Ascending aorta (tissue), 2 donors: Measurements from ENCODE around the gene ANKRD33B. TPM values are rescaled to one million over a fixed set of nuclear protein-coding genes. Genes with fewer than 3 reads are reported as not detected.
A peak's percentile ranks its signal among the peaks of the same experiment; 100 is the strongest.

Experiments
- DNase-seq, 2 donors: peaks; one replicate each; pipeline ENCODE4 v3.0.0-alpha.2; 2019; ENCODE audit warnings: low spot score in 2 of 2
- H3K27ac ChIP-seq, 2 donors: fragments of 200-600 bp; sonication (generic); one replicate each; pipeline ENCODE4 v1.5.1; 2016 to 2017; ENCODE audit warnings: mild to moderate bottlenecking in 1 of 2
- H3K27me3 ChIP-seq: fragments of 200-600 bp; sonication (generic); one replicate; pipeline ENCODE4 v1.5.1; 2017
- H3K36me3 ChIP-seq, 2 donors: fragments of 200-600 bp; sonication (generic); one replicate each; pipeline ENCODE4 v1.5.1; 2016
- H3K4me1 ChIP-seq, 2 donors: fragments of 200-600 bp; sonication (generic); one replicate each; pipeline ENCODE4 v1.5.1; 2016 to 2017; ENCODE audit warnings: mild to moderate bottlenecking in 1 of 2
- H3K4me3 ChIP-seq, 2 donors: fragments of 200-600 bp; sonication (generic); one replicate each; pipeline ENCODE4 v1.5.1; 2016 to 2017; ENCODE audit warnings: mild to moderate bottlenecking in 1 of 2
- H3K9me3 ChIP-seq, 2 donors: fragments of 200-600 bp; sonication (generic); one replicate each; pipeline ENCODE4 v1.5.1; 2016
- intact Hi-C: fragments of 100-400 bp; cut with DNase I; formaldehyde crosslinking; loops from one replicate; pipeline ENCODE4 v1.15.1; 2023
- total RNA-seq: library from RNA; depleted of rRNA; stranded (reverse); fragments of >200 nt; gene quantifications from one replicate; pipeline ENCODE4 v1.1.0, GENCODE V29; 2016
- TF ChIP-seq, protein P1 (sequence below), 3 experiments: fragments of 200-600 bp in 2 of 3; fragments of 450-650 bp in 1 of 3; sonication (generic) in 2 of 3; IDR thresholded peaks; one replicate each; pipeline ENCODE4 v1.5.1; 2016 to 2019; ENCODE audit warnings: antibody characterized with exemption in 3 of 3, mild to moderate bottlenecking in 1 of 3, moderate library complexity in 1 of 3

Gene ANKRD33B
- total RNA-seq, 1 donor from 2014 or later = 7.2 TPM

- TF ChIP-seq, protein P1, sequence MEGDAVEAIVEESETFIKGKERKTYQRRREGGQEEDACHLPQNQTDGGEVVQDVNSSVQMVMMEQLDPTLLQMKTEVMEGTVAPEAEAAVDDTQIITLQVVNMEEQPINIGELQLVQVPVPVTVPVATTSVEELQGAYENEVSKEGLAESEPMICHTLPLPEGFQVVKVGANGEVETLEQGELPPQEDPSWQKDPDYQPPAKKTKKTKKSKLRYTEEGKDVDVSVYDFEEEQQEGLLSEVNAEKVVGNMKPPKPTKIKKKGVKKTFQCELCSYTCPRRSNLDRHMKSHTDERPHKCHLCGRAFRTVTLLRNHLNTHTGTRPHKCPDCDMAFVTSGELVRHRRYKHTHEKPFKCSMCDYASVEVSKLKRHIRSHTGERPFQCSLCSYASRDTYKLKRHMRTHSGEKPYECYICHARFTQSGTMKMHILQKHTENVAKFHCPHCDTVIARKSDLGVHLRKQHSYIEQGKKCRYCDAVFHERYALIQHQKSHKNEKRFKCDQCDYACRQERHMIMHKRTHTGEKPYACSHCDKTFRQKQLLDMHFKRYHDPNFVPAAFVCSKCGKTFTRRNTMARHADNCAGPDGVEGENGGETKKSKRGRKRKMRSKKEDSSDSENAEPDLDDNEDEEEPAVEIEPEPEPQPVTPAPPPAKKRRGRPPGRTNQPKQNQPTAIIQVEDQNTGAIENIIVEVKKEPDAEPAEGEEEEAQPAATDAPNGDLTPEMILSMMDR (IDR thresholded peaks at IDR 0.05) = no peak
- no peak overlapping the region for H3K4me3 ChIP-seq
- H3K27ac ChIP-seq = no peak overlapping the region
- peaks cover 5 to 29% of the 10 kb centered on the region in 2 donors for H3K4me1 ChIP-seq
- intact Hi-C loops = no loop called here
- H3K9me3 ChIP-seq = no peaks in the 10 kb centered on the region
- H3K36me3 ChIP-seq = no peaks in the 10 kb centered on the region
- no peak for DNase-seq
- H3K27me3 ChIP-seq = no peaks in the 10 kb centered on the region
These were observed 16.0 kb downstream of the ANKRD33B start for GRCh38 chr5:10579536-10580521.

- DNase-seq = no peak
- Histone ChIP-seq H3K27me3 (no peaks in the 10 kb centered on the region), H3K9me3 (no peaks in the 10 kb centered on the region), H3K36me3 (no peaks in the 10 kb centered on the region), H3K4me3 (no peak overlapping the region), H3K27ac (peak overlapping the region; percentile 55 to 62), H3K4me1 (peaks cover 5 to 29% of the 10 kb centered on the region in 2 donors)
- TF ChIP-seq, protein P1 (IDR thresholded peaks at IDR 0.05) = no peak
- intact Hi-C loops = no loop called here
These were observed 16.9 kb downstream of the ANKRD33B start for GRCh38 chr5:10580531-10581423.

- Histone ChIP-seq H3K27me3 (no peaks in the 10 kb centered on the region), H3K27ac (peak overlapping the region; percentile 55 to 62), H3K36me3 (no peaks in the 10 kb centered on the region), H3K4me1 (peaks cover 5 to 29% of the 10 kb centered on the region in 2 donors), H3K9me3 (no peaks in the 10 kb centered on the region), H3K4me3 (no peak overlapping the region)
- intact Hi-C loops = no loop called here
- TF ChIP-seq, protein P1 (IDR thresholded peaks at IDR 0.05) = no peak
- DNase-seq = no peak
These were observed 17.5 kb downstream of the ANKRD33B start for GRCh38 chr5:10581424-10581748.

GRCh38 chr5:10581867-10582511, 18.1 kb downstream of the ANKRD33B start:
- H3K27ac ChIP-seq = peak overlapping the region; percentile 55 to 62
- DNase-seq = no peak
- H3K4me1 ChIP-seq = peaks cover 5 to 29% of the 10 kb centered on the region in 2 donors

GRCh38 chr5:10582512-10582897, 18.6 kb downstream of the ANKRD33B start:
- H3K9me3 ChIP-seq = no peaks in the 10 kb centered on the region
- H3K4me1 ChIP-seq = peaks cover 5 to 25% of the 10 kb centered on the region in 2 donors
- intact Hi-C loops = no loop called here
- no peaks in the 10 kb centered on the region for H3K27me3 ChIP-seq
- DNase-seq = no peak
- peak overlapping the region; percentile 55 to 62 for H3K27ac ChIP-seq
- no peaks in the 10 kb centered on the region for H3K36me3 ChIP-seq
- TF ChIP-seq, protein P1 (IDR thresholded peaks at IDR 0.05) = no peak
- H3K4me3 ChIP-seq = no peak overlapping the region

More at GRCh38 chr5:10581867-10582511, 18.1 kb downstream of the ANKRD33B start:
- intact Hi-C loops = no loop called here
- no peak overlapping the region for H3K4me3 ChIP-seq
- TF ChIP-seq, protein P1 (IDR thresholded peaks at IDR 0.05) = no peak
- H3K9me3 ChIP-seq = no peaks in the 10 kb centered on the region
- no peaks in the 10 kb centered on the region for H3K36me3 ChIP-seq
- H3K27me3 ChIP-seq = no peaks in the 10 kb centered on the region
